DMS 273 (cell line): ENCODE results near the gene EFCAB8.

Experiments
- DNase-seq: peaks from one replicate; lab custom pipeline; 2025; ENCODE audit not compliant: unreplicated experiment; lab: John Stamatoyannopoulos, UW

The EFCAB8 gene

GRCh38 chr20:32982617-32983458, 124.1 kb downstream of the EFCAB8 start:
- DNase-seq, result peak; percentile 70

DNA sequence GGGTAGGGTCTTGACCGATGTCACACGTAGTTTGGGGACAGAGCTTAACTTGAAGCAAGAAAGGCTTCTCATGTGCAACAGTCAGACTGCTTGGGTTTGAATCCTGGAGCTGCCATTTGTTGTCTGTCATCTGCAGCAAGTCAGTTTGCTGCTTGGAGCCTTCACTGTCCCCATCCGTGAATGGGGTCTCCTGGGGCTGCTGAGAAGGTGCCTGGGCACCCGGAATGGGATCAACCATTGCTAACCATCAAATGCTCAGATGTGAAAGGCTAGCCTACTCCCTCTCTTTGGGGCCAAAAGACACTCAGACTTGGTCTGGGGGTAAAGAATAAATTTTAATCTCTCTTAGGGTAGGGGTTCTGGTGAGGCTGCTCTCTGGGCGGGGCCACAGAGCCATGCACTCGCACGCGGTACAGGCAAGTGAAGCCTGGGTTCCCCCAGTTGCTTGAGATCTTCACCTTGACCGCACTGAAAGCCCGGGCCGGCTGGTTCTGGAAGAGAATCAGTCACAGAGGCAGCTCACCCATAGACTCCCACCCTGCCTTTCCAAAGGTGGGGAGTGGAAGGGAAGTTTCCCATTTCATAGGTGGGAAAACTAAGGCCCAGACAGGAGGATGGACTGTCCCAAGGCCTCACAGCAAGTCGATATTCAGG, 124.9 kb downstream of the EFCAB8 start:
- DNase-seq, result no peak

- DNase-seq, result peak; percentile 21
These were observed 125.5 kb downstream of the EFCAB8 start for GRCh38 chr20:32984196-32984595.

- no peak for DNase-seq
These were observed 126.1 kb downstream of the EFCAB8 start for GRCh38 chr20:32984631-32985354.

DNA sequence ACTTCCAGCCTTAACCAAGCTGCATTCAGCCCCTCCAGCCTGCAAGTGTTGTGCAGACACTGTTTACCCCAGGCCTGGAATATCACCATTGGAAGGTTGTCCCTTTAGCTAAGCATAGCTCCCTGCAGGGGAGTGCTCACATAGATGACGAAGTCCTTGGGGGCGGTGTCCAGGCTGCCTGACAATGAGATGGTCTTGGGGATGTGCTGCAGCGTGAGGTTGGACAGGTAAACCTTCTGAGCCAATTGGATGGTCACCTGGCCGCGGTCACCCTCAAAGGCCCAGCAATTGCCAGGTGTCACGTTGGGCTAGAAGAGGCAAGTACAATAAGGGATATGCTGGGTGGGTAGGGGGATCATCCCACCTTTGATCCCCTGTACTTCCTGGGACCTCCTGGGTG, 126.9 kb downstream of the EFCAB8 start:
- DNase-seq, result no peak

DNA sequence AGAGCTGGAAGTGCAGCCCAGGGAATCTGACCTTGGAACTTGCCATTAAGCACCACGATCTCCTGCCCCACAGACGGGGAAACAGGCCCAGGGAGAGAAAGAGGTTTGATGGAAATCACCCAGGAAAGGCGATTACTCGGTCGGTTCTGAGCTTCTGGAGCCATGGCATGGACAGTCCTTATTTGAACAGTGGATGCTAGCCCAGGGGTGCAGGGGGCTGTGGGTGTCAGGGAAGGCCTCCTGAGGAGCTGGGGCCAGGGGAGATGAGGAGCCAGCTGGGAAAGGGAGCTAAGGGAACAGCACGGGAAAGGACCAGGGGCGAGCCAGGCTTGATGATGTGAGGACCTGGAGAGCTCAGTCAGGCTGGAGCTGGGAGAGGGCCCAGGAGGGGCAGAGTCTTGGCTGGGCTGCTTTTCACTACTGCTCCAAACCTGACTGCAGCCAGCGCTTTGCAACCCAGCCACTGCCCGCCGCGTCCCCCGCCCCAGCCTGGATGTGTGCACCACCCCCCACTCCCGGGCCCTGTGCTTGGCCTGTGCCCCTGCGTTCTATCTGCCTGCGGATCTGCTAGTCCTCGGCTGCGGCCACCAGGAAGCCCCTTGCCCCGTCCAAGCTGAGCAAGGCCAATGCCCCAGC, 127.7 kb downstream of the EFCAB8 start:
- no peak for DNase-seq

GRCh38 chr20:32987044-32987825, 128.5 kb downstream of the EFCAB8 start:
- DNase-seq, result no peak

DNA sequence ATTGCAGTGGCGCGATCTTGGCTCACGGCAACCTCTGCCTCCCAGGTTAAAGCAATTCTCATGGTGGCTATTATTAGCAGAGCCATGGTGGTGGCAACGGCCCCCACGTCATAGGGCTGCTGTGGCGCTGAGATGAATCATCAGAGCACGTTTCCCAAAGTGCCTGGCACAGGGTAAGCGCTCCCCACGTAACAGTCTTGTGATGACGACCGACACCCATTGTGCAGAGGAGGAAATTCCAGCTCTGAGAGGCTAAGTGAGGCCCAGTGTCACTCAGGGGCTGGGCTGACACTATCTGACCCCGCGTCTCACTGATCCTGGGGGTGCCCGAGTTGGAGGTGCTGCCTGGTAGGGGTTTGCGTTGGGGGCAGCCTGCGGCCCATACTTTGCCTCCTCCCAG, 129.3 kb downstream of the EFCAB8 start:
- no peak for DNase-seq

DNA sequence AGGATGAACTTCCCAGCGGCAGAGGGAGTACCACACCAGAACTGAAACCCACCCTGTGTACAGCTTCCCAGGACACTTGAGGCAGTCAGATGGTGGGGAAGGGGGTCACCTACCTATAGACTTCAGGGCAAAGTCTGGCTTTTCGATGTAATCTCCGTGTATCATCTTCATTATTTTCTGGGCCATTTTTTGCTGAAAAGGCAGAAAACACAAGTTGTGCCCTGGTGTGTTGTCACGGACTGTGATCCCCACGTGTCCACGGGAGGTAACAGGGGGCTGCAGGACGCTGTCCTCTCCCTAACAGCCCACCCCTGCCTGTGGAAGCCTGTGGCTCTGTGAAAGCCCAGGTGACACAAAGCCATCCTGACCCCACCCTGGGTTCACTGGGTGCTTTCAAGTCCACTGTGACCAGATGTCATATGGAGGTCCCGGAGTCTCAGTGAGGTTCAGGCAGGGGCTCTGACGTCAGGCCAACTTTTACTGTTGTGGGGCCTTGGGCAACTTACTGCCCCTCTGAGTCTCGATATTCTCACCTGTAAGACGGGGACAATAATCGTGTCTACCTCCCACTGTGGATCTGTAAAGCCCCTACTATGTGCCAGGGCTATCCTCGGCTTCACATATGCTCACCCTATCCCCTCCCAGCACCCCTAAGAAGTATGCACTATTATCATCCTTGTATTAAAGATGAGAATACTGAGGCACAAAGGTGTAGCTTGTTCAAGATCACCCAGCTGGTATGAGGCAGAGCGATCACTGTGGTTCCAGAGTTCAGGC, 131.0 kb downstream of the EFCAB8 start:
- no peak for DNase-seq

- no peak for DNase-seq
These were observed 131.7 kb downstream of the EFCAB8 start for GRCh38 chr20:32990426-32990825.

- DNase-seq, result no peak
These were observed 132.7 kb downstream of the EFCAB8 start for GRCh38 chr20:32991383-32991782.

DNA sequence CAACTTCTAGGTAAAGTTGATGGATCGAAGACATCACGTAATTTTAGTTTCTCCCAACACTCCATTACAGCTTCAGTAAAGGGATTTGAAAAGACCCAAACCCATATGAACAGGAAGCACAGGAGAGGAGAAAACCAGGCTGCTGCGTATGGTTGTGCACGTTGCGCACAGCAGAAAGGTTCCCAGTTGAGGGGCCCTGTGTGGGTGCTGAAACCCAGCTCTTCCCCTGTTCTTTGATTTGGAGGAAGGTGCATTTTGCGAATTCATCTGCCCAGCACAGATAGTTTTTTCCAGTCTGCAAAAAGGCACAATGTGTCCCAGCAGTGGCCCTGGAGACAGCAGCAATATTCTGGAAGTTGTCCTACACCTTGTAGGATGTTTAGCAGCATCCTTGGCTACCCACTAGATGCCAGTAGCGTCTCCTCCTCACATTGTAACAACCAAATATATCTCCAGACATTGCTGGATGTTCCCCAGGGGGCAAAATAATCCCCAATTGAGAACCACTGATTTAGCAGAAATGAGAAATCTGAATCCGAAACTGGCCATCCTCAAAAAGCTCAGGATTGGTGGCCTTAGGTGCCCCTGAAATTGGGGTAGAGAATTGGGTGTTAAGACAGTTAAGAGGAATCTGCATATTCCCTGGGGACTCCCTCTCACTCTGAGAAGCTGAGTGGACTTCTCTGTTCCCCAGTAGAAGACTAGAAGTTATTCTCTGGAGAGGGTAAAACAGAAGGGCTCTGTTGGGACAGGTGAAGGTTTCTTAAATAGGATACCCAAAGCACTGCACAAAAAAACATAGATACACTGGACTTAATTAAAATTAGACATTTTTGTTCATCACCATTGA, 133.3 kb downstream of the EFCAB8 start:
- DNase-seq, result no peak

DNA sequence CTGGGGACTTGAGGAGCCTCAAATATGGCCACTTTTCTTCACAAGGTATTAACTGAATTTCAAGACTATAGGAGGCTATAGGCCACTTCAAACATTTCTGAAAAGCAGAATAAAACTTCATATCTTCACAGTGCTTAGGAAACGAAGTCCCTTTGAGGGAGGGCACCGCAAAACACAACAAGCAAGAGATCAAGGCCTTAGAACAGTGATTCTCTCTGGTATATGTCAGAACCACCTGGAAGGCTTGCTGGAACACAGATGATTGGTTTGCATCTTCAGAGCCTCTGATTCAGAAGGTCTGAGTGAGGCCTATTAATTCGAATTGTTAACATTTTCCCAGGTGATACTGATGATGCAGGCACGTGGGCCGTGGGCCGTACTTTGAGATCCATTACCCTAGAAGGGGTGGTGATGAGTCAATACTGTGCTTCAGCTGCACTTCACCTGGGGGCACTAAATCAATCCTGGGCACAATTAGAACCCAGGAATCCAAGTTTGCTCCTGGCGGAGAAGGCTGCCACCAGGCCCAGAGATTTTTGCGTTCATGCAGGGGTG, 134.8 kb downstream of the EFCAB8 start:
- DNase-seq, result no peak

DNA sequence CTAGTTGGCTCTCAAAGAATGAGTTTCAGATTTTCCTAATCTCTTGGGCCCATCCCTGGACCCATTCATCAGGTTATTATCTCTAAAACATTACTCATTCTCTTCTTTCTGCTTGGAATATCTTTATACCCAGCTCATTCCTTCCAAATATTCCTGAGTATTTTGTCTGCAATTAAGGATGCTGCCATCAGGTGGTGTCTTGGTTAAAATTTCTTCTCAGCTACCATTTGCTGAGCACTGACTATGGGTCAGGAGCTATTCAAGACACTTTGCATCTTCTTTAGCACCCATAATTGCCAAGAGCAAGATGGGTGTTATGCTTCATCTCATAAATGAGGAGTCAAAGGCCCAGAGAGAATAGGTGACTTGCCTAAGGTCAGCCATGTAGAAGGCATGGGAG, 137.1 kb downstream of the EFCAB8 start:
- DNase-seq, result no peak

- DNase-seq, result no peak
These were observed 138.7 kb downstream of the EFCAB8 start for GRCh38 chr20:32997431-32997830.

DNA sequence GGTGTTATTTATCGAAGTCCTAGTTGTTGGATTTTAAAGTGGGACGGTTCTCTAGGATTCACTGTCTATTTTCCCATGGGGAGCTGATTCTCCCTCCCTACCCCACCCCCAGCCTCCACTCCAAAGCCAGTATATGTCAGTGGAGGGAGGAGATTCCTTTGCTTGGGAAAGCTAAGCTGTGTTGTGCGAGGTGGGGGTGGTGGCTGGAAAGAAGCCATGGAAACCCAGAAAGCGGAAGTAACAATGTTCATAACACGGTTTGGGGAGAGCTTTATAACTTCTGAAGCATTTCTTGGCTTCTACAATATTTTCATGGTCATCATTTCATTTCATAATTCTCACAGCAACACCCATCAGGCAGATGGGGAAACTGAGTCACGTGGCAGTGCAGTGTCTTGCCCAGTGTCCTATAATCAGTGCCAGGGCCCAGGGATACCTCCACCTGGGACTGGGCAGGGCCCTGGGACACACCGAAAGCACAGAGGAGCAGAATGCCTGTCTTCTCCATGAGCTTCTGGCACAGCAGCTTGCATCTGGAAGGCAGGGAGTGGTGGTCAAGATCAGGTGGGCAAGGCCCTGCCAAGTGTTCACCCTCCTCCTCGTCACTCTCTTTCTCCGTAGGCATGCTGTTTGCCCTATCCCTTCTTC, 141.0 kb downstream of the EFCAB8 start:
- no peak for DNase-seq

DNA sequence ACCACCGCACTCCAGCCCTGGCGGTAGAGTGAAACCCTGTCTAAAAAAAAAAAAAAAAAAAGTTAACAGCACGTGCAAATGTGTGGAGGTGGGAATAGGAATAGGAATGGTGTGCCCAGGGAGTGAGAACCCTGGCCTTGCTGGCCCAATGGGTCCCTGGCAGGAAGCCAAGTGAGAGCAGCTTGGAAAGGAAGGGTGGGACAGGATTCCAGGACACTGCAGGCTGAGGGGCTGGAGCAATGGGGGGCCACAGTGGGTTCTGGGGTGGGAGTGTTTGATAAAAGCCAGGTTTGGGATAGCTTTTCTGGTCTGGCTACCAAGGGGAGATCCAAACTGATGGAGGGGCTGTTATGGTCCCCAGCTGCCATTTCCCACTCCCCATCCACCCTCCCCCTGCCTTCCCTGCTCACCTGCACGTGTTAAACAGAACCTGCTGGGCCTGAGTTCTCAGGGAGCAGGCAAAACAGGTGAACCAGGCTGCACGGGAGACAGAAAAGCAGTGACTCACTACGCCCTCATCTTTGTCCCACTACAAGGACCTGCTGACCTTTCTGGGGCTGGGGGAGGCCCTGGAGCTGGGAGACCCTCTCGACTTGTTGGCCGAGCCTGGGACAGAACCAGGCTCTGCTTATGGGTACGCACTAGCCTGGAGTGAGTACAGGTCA, 142.2 kb downstream of the EFCAB8 start:
- DNase-seq, result no peak
